Thyroid gland (tissue), 4 donors: Measurements from ENCODE around the gene SLC44A1.

Experiments
- POLR2A ChIP-seq, 2 donors: fragments of 450-650 bp; IDR thresholded peaks; one replicate each; pipeline ENCODE4 v1.6.1; 2017; ENCODE audit warnings: antibody characterized with exemption in 2 of 2, mild to moderate bottlenecking in 2 of 2, moderate library complexity in 1 of 2
- TF ChIP-seq, protein P1 (sequence below), 6 experiments: fragments of 200-600 bp in 3 of 6; fragments of 450-650 bp in 3 of 6; sonication (generic) in 3 of 6; IDR thresholded peaks; one replicate each; pipeline ENCODE4 v1.5.1; 2016 to 2019; ENCODE audit warnings: antibody characterized with exemption in 6 of 6, mild to moderate bottlenecking in 2 of 6, inconsistent platforms in 1 of 6, moderate library complexity in 1 of 6

DNA sequence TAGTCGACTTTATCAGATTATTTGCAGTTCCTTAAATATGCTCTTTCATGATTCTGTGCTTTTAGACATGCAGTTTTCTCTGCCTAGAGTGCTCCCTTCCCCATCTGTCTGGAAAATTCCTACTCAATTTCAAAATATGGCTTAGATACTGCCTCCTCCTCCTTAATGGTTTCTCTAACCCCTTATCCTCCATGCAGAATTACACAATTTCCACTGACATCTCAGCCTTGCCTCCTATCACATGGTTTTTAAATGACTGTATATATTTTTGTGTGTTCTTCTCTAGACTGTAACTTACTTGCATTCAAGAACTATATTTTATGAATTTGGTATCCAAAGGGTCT is 85.2 kb downstream of the SLC44A1 start:
- TF ChIP-seq, protein P1, sequence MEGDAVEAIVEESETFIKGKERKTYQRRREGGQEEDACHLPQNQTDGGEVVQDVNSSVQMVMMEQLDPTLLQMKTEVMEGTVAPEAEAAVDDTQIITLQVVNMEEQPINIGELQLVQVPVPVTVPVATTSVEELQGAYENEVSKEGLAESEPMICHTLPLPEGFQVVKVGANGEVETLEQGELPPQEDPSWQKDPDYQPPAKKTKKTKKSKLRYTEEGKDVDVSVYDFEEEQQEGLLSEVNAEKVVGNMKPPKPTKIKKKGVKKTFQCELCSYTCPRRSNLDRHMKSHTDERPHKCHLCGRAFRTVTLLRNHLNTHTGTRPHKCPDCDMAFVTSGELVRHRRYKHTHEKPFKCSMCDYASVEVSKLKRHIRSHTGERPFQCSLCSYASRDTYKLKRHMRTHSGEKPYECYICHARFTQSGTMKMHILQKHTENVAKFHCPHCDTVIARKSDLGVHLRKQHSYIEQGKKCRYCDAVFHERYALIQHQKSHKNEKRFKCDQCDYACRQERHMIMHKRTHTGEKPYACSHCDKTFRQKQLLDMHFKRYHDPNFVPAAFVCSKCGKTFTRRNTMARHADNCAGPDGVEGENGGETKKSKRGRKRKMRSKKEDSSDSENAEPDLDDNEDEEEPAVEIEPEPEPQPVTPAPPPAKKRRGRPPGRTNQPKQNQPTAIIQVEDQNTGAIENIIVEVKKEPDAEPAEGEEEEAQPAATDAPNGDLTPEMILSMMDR (IDR thresholded peaks at IDR 0.05) = no peak
- no peak for TF ChIP-seq POLR2A (IDR thresholded peaks at IDR 0.05)
